GM12878 (cell line): ENCODE measurements around the gene RAB15.

Experiments
- CBFB ChIP-seq: IDR thresholded peaks from 2 replicates; pipeline ENCODE4 v1.6.1; 2016; ENCODE audit warnings: antibody characterized with exemption, low read depth
- HSF1 ChIP-seq: fragments of 150-350 bp; IDR thresholded peaks from 2 replicates; pipeline ENCODE4 v1.6.1; 2014; ENCODE audit warnings: mild to moderate bottlenecking, low read depth, low read length
- NKRF ChIP-seq: fragments of 450-650 bp; conservative IDR thresholded peaks from 2 replicates; pipeline ENCODE4 v1.6.1; 2017; ENCODE audit warnings: mild to moderate bottlenecking, moderate library complexity
- RAD21 ChIP-seq: IDR thresholded peaks from 2 replicates; pipeline ENCODE4 v1.6.1; 2011; ENCODE audit warnings: mild to moderate bottlenecking, low read depth, low read length, moderate library complexity; ENCODE audit not compliant: insufficient read depth
- RUNX3 ChIP-seq: IDR thresholded peaks from 2 replicates; pipeline ENCODE4 v1.6.1; 2012; ENCODE audit warnings: low read length, inconsistent platforms
- SP1 ChIP-seq: IDR thresholded peaks from one replicate; pipeline ENCODE4 v1.6.1; 2011; ENCODE audit warnings: low read depth, low read length
- YY1 ChIP-seq: IDR thresholded peaks from 2 replicates; pipeline ENCODE4 v1.6.1; 2011; ENCODE audit warnings: low read depth, mild to moderate bottlenecking, low read length
- TF ChIP-seq, protein P1 (sequence below), 3 experiments: IDR thresholded peaks in 2 of 3; conservative IDR thresholded peaks in 1 of 3; 2 replicates each; pipeline ENCODE4 v1.5.1; 2011; ENCODE audit warnings: low read depth in 3 of 3, low read length in 3 of 3, mild to moderate bottlenecking in 3 of 3, control low read depth in 2 of 3, moderate library complexity in 2 of 3, inconsistent platforms in 1 of 3, mixed read lengths in 1 of 3; ENCODE audit not compliant: control insufficient read depth in 2 of 3, insufficient read depth in 1 of 3; ENCODE audit errors: extremely low read depth in 1 of 3
- TF ChIP-seq, protein P2 (sequence below): IDR thresholded peaks from 2 replicates; pipeline ENCODE4 v1.6.1; 2011; ENCODE audit warnings: low read depth, low read length, improper control_type of control experiment, borderline replicate concordance
- TF ChIP-seq, protein P3 (sequence below): IDR thresholded peaks from 2 replicates; pipeline ENCODE4 v1.6.1; 2012; ENCODE audit warnings: mild to moderate bottlenecking, low read depth, low read length

DNA sequence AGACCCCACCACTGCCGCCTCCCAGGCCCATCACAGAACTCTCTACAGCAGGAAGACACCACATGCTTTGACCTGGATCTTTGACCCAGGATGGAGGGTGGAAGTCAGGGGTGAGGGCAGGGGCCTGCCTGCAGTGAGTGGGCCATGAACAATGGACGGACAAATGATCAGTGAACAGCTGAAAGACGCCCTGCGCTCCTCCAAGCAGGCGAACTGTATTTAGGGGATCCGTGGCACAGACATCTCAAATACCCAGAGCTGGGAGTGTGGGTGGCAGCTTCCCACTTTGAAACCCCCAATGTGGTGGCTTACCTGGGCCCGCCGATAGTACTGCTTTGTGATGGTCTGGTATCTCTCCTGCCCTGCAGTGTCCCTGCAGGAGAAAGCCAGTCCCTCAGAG, 20.8 kb downstream of the RAB15 start:
- TF ChIP-seq, protein P1, sequence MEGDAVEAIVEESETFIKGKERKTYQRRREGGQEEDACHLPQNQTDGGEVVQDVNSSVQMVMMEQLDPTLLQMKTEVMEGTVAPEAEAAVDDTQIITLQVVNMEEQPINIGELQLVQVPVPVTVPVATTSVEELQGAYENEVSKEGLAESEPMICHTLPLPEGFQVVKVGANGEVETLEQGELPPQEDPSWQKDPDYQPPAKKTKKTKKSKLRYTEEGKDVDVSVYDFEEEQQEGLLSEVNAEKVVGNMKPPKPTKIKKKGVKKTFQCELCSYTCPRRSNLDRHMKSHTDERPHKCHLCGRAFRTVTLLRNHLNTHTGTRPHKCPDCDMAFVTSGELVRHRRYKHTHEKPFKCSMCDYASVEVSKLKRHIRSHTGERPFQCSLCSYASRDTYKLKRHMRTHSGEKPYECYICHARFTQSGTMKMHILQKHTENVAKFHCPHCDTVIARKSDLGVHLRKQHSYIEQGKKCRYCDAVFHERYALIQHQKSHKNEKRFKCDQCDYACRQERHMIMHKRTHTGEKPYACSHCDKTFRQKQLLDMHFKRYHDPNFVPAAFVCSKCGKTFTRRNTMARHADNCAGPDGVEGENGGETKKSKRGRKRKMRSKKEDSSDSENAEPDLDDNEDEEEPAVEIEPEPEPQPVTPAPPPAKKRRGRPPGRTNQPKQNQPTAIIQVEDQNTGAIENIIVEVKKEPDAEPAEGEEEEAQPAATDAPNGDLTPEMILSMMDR (IDR thresholded peaks at IDR 0.05 in 2 of 3, conservative IDR thresholded peaks at IDR 0.05 in 1 of 3; ENCODE audit: control insufficient read depth in 2 of 3, extremely low read depth in 1 of 3, insufficient read depth in 1 of 3, low read depth in 3 of 3, low read length in 3 of 3): no peak
- TF ChIP-seq, protein P2, sequence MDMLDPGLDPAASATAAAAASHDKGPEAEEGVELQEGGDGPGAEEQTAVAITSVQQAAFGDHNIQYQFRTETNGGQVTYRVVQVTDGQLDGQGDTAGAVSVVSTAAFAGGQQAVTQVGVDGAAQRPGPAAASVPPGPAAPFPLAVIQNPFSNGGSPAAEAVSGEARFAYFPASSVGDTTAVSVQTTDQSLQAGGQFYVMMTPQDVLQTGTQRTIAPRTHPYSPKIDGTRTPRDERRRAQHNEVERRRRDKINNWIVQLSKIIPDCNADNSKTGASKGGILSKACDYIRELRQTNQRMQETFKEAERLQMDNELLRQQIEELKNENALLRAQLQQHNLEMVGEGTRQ: no peak
- no peak for TF ChIP-seq YY1
- no peak for TF ChIP-seq RUNX3
- TF ChIP-seq, protein P3, sequence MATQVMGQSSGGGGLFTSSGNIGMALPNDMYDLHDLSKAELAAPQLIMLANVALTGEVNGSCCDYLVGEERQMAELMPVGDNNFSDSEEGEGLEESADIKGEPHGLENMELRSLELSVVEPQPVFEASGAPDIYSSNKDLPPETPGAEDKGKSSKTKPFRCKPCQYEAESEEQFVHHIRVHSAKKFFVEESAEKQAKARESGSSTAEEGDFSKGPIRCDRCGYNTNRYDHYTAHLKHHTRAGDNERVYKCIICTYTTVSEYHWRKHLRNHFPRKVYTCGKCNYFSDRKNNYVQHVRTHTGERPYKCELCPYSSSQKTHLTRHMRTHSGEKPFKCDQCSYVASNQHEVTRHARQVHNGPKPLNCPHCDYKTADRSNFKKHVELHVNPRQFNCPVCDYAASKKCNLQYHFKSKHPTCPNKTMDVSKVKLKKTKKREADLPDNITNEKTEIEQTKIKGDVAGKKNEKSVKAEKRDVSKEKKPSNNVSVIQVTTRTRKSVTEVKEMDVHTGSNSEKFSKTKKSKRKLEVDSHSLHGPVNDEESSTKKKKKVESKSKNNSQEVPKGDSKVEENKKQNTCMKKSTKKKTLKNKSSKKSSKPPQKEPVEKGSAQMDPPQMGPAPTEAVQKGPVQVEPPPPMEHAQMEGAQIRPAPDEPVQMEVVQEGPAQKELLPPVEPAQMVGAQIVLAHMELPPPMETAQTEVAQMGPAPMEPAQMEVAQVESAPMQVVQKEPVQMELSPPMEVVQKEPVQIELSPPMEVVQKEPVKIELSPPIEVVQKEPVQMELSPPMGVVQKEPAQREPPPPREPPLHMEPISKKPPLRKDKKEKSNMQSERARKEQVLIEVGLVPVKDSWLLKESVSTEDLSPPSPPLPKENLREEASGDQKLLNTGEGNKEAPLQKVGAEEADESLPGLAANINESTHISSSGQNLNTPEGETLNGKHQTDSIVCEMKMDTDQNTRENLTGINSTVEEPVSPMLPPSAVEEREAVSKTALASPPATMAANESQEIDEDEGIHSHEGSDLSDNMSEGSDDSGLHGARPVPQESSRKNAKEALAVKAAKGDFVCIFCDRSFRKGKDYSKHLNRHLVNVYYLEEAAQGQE: no peak
- no peak for TF ChIP-seq NKRF
- no peak for TF ChIP-seq CBFB
- TF ChIP-seq RAD21: no peak
- TF ChIP-seq HSF1: no peak
- TF ChIP-seq SP1: no peak
